ENCODE data around the gene CYP2A6.
"Not testable (repeated sequence)": the region's sequence is repeated elsewhere in the genome, so short reads cannot be mapped to it uniquely, and the experiment has no call there.

GRCh38 chr19:40843653-40844052, 6.6 kb downstream of the CYP2A6 start:
- TF ChIP-seq EP300, CTCF, POLR2A (IDR thresholded peaks at IDR 0.05): not testable (repeated sequence)

All from sigmoid colon (tissue), 4 donors.